HK-2 (cell line): Measurements from ENCODE around the gene AMN.

Experiments used
- DNase-seq: peaks from one replicate; pipeline ENCODE4 v3.0.0-alpha.2; 2018; ENCODE audit not compliant: unreplicated experiment

The AMN gene

GRCh38 chr14:102966681-102967505 is 44.4 kb downstream of the AMN start:
- DNase-seq = no peak

- DNase-seq = no peak
Measured at GRCh38 chr14:102967506-102967795, 45.0 kb downstream of the AMN start.

GRCh38 chr14:102968306-102968705 is 45.8 kb downstream of the AMN start:
- no peak for DNase-seq

- DNase-seq = no peak
Measured at GRCh38 chr14:102969060-102969791, 46.8 kb downstream of the AMN start.

- no peak for DNase-seq
Measured at GRCh38 chr14:102969901-102970300, 47.4 kb downstream of the AMN start.

- DNase-seq = no peak
Measured at GRCh38 chr14:102970496-102970895, 48.0 kb downstream of the AMN start.

GRCh38 chr14:102971314-102971713 is 48.9 kb downstream of the AMN start:
- no peak for DNase-seq

GRCh38 chr14:102971836-102972606 is 49.6 kb downstream of the AMN start:
- no peak for DNase-seq

- no peak for DNase-seq
Measured at GRCh38 chr14:102973706-102974285, 51.3 kb downstream of the AMN start.

GRCh38 chr14:102975662-102976061 is 53.2 kb downstream of the AMN start:
- DNase-seq = no peak

GRCh38 chr14:102977475-102977874 is 55.0 kb downstream of the AMN start:
- DNase-seq = no peak

- DNase-seq = no peak
Measured at GRCh38 chr14:102979406-102979805, 56.9 kb downstream of the AMN start.

GRCh38 chr14:102980409-102980810 is 57.9 kb downstream of the AMN start:
- DNase-seq = no peak
